ENCODE data around the gene MAPK1. TPM values are rescaled to one million over a fixed set of nuclear protein-coding genes. Genes with fewer than 3 reads are reported as not detected.
"Not testable (repeated sequence)": the region's sequence is repeated elsewhere in the genome, so short reads cannot be mapped to it uniquely, and the experiment has no call there.

MAPK1 gene
- total RNA-seq, 1 experiment from 2014 or later, result 139 TPM

GRCh38 chr22:21803811-21804249, 63.6 kb downstream of the MAPK1 start:
- H3K27ac ChIP-seq (ENCODE audit: low read depth, low read length, poor library complexity, severe bottlenecking), result no peak overlapping the region
- H3K27me3 ChIP-seq (replicated peaks; ENCODE audit: insufficient read depth, low read depth, low read length, poor library complexity), result no peaks in the 10 kb centered on the region
- no TSS peak for BruUV-seq (replicated peaks)
- ChIA-PET CTCF (no interaction called here), POLR2A (ENCODE audit: low non-redundant PET) (no interaction called here)
- intact Hi-C loops (cut with micrococcal nuclease; ENCODE audit: unreplicated experiment), result no loop called here
- H3K4me3 ChIP-seq (ENCODE audit: low read depth, low read length, poor library complexity, severe bottlenecking), result no peak overlapping the region
- peaks cover 67% of the 10 kb centered on the region for H3K36me3 ChIP-seq (ENCODE audit: insufficient read depth, low read length, poor library complexity, severe bottlenecking)
- TF ChIP-seq EZH2 (IDR thresholded peaks at IDR 0.05; ENCODE audit: borderline replicate concordance, low read depth, low read length, poor library complexity, severe bottlenecking), result no peak
- TF ChIP-seq, protein P1, sequence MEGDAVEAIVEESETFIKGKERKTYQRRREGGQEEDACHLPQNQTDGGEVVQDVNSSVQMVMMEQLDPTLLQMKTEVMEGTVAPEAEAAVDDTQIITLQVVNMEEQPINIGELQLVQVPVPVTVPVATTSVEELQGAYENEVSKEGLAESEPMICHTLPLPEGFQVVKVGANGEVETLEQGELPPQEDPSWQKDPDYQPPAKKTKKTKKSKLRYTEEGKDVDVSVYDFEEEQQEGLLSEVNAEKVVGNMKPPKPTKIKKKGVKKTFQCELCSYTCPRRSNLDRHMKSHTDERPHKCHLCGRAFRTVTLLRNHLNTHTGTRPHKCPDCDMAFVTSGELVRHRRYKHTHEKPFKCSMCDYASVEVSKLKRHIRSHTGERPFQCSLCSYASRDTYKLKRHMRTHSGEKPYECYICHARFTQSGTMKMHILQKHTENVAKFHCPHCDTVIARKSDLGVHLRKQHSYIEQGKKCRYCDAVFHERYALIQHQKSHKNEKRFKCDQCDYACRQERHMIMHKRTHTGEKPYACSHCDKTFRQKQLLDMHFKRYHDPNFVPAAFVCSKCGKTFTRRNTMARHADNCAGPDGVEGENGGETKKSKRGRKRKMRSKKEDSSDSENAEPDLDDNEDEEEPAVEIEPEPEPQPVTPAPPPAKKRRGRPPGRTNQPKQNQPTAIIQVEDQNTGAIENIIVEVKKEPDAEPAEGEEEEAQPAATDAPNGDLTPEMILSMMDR (conservative IDR thresholded peaks at IDR 0.05; ENCODE audit: low read depth, low read length), result no peak
- no peak for DNase-seq (ENCODE audit: low spot score)
- no peaks in the 10 kb centered on the region for H3K4me1 ChIP-seq (ENCODE audit: insufficient read depth, low read length, poor library complexity, severe bottlenecking)
- no peaks in the 10 kb centered on the region for H3K9me3 ChIP-seq (ENCODE audit: low read depth, low read length, poor library complexity, severe bottlenecking)

- Histone ChIP-seq H3K27ac (ENCODE audit: low read depth, low read length, poor library complexity, severe bottlenecking) (no peak overlapping the region), H3K9me3 (ENCODE audit: low read depth, low read length, poor library complexity, severe bottlenecking) (no peaks in the 10 kb centered on the region), H3K36me3 (ENCODE audit: insufficient read depth, low read length, poor library complexity, severe bottlenecking) (peaks cover 76% of the 10 kb centered on the region), H3K27me3 (replicated peaks; ENCODE audit: insufficient read depth, low read depth, low read length, poor library complexity) (no peaks in the 10 kb centered on the region), H3K4me1 (ENCODE audit: insufficient read depth, low read length, poor library complexity, severe bottlenecking) (no peaks in the 10 kb centered on the region), H3K4me3 (ENCODE audit: low read depth, low read length, poor library complexity, severe bottlenecking) (no peak overlapping the region)
- TF ChIP-seq, protein P1 (conservative IDR thresholded peaks at IDR 0.05; ENCODE audit: low read depth, low read length), result no peak
- TF ChIP-seq EZH2 (IDR thresholded peaks at IDR 0.05; ENCODE audit: borderline replicate concordance, low read depth, low read length, poor library complexity, severe bottlenecking), result no peak
- no TSS peak for BruUV-seq (replicated peaks)
- POLR2A ChIA-PET (ENCODE audit: low non-redundant PET), result no interaction called here
- no peak for DNase-seq (ENCODE audit: low spot score)
- intact Hi-C loops (cut with micrococcal nuclease; ENCODE audit: unreplicated experiment), result no loop called here
- CTCF ChIA-PET, result no interaction called here
Measured at GRCh38 chr22:21802673-21803072, 64.8 kb downstream of the MAPK1 start.

DNA sequence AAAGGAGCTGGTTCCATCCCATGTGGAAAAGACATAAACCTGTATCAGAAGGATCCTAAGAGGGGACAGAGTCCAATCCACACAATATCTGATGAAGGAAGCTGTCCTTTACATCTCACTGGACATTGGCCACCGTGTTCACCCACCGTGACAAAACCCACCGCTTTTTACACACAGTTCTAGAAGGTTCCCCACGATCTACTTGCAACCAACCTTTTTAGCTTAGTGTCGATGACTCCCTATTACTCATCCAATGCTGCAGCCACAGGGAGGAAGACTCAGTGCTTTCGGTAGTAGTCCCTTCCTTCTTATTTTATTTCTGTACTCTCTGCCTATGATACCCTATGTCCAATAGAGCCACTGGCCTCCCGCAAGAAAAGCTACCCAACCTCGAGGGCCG, 65.4 kb downstream of the MAPK1 start:
- intact Hi-C loops (cut with micrococcal nuclease; ENCODE audit: unreplicated experiment), result no loop called here
- POLR2A ChIA-PET (ENCODE audit: low non-redundant PET), result no interaction called here

DNA sequence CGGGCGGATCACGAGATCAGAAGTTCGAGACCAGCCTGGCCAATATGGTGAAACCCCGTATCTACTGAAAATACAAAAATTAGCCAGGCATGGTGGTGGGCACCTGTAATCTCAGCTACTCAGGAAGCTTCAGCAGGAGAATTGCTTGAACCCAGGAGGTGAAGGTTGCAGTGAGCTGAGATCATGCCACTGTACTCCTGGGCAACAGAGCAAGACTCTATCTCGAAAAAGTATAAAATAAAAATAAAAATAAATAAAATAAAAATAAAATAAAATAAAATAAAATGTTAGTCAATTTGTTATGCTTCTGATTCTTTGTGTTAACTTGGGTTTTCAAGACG, 66.2 kb downstream of the MAPK1 start:
- H3K4me3 ChIP-seq (ENCODE audit: low read depth, low read length, poor library complexity, severe bottlenecking); intact Hi-C loops (cut with micrococcal nuclease; ENCODE audit: unreplicated experiment); H3K9me3 ChIP-seq (ENCODE audit: low read depth, low read length, poor library complexity, severe bottlenecking); H3K27me3 ChIP-seq (replicated peaks; ENCODE audit: insufficient read depth, low read depth, low read length, poor library complexity); H3K27ac ChIP-seq (ENCODE audit: low read depth, low read length, poor library complexity, severe bottlenecking); DNase-seq (ENCODE audit: low spot score); H3K4me1 ChIP-seq (ENCODE audit: insufficient read depth, low read length, poor library complexity, severe bottlenecking); BruUV-seq (replicated peaks); POLR2A ChIA-PET (ENCODE audit: low non-redundant PET); CTCF ChIA-PET: not testable (repeated sequence)
- peaks cover 76% of the 10 kb centered on the region for H3K36me3 ChIP-seq (ENCODE audit: insufficient read depth, low read length, poor library complexity, severe bottlenecking)

More for the DNA sequence above, 65.4 kb downstream of the MAPK1 start:
- Histone ChIP-seq H3K4me3 (ENCODE audit: low read depth, low read length, poor library complexity, severe bottlenecking) (no peak overlapping the region), H3K27ac (ENCODE audit: low read depth, low read length, poor library complexity, severe bottlenecking) (no peak overlapping the region), H3K27me3 (replicated peaks; ENCODE audit: insufficient read depth, low read depth, low read length, poor library complexity) (no peaks in the 10 kb centered on the region), H3K36me3 (ENCODE audit: insufficient read depth, low read length, poor library complexity, severe bottlenecking) (peaks cover 76% of the 10 kb centered on the region), H3K9me3 (ENCODE audit: low read depth, low read length, poor library complexity, severe bottlenecking) (no peaks in the 10 kb centered on the region), H3K4me1 (ENCODE audit: insufficient read depth, low read length, poor library complexity, severe bottlenecking) (peaks cover 5% of the 10 kb centered on the region)
- no peak for TF ChIP-seq EZH2 (IDR thresholded peaks at IDR 0.05; ENCODE audit: borderline replicate concordance, low read depth, low read length, poor library complexity, severe bottlenecking)
- TF ChIP-seq, protein P1 (conservative IDR thresholded peaks at IDR 0.05; ENCODE audit: low read depth, low read length), result no peak
- DNase-seq (ENCODE audit: low spot score), result no peak
- CTCF ChIA-PET, result no interaction called here
- no TSS peak for BruUV-seq (replicated peaks)
